Endothelial cell of umbilical vein (primary cell): ENCODE data around the gene HSDL2. TPM values are rescaled to one million over a fixed set of nuclear protein-coding genes. Genes with fewer than 3 reads are reported as not detected.

Source experiments
- BruUV-seq: library from RNA; stranded (reverse); fragments of 400-500 nt; replicated peaks from 2 replicates; lab custom pipeline; 2021; lab: Mats Ljungman, UMichigan
- CTCF ChIA-PET: fragments of 300-600, 350-600 bp; sonication (Branson Sonifier 250); formaldehyde crosslinking; loops from one replicate; lab custom pipeline; 2021; ENCODE audit warnings: antibody characterized with exemption, inconsistent platforms; lab: Charles Lee
- POLR2A ChIA-PET: fragments of 300-600, 350-600 bp; sonication (Branson Sonifier 250); formaldehyde crosslinking; loops from one replicate; lab custom pipeline; 2021; ENCODE audit warnings: antibody characterized with exemption, inconsistent platforms; lab: Charles Lee
- DNase-seq: peaks from one replicate; pipeline ENCODE4 v3.0.0-alpha.2; 2011; ENCODE audit warnings: low read depth, low spot score
- FAIRE-seq: peaks from 2 replicates; lab custom pipeline; 2011; peaks lifted over from hg19 to GRCh38; lab: Jason Lieb, UNC
- H2AFZ ChIP-seq: 2 replicates; pipeline ENCODE4 v1.6.0; 2012; ENCODE audit warnings: low read depth, low read length, control low read depth, inconsistent platforms
- H3K27ac ChIP-seq: 2 replicates; pipeline ENCODE4 v1.5.1; 2011; ENCODE audit warnings: low read depth, mild to moderate bottlenecking, control low read depth, low read length, moderate library complexity; ENCODE audit not compliant: insufficient read depth
- H3K27me3 ChIP-seq, 2 experiments: 2 replicates each; pipeline versions ENCODE4 v1.6.0 to v1.6.1; 2011; ENCODE audit warnings: low read length in 2 of 2, mixed read lengths in 1 of 2; ENCODE audit not compliant: control insufficient read depth in 2 of 2, insufficient read depth in 2 of 2
- H3K36me3 ChIP-seq, 2 experiments: 2 replicates in 1 of 2; 3 replicates in 1 of 2; pipeline ENCODE4 v1.5.1; 2011; ENCODE audit warnings: low read length in 2 of 2, mild to moderate bottlenecking in 1 of 2, moderate library complexity in 1 of 2; ENCODE audit not compliant: control insufficient read depth in 2 of 2, insufficient read depth in 2 of 2; ENCODE audit errors: extremely low read depth in 1 of 2
- H3K4me1 ChIP-seq: 3 replicates; pipeline ENCODE4 v1.5.1; 2011; ENCODE audit warnings: mild to moderate bottlenecking, low read length; ENCODE audit not compliant: control insufficient read depth, insufficient read depth; ENCODE audit errors: extremely low read depth
- H3K4me2 ChIP-seq: 2 replicates; pipeline ENCODE4 v1.6.1; 2011; ENCODE audit warnings: low read length, control low read depth, mixed read lengths; ENCODE audit not compliant: insufficient read depth
- H3K4me3 ChIP-seq, 3 experiments: fragments of 200-600 bp in 1 of 3; sonication (generic), shearing (Covaris generic) in 1 of 3; replicated peaks in 1 of 3; 2 replicates each; pipeline ENCODE4 v1.5.1; 2011 to 2016; ENCODE audit warnings: control low read depth in 3 of 3, low read length in 3 of 3, mild to moderate bottlenecking in 2 of 3, inconsistent platforms in 1 of 3, low read depth in 1 of 3, moderate library complexity in 1 of 3; ENCODE audit not compliant: insufficient read depth in 1 of 3
- H3K79me2 ChIP-seq: 2 replicates; pipeline ENCODE4 v1.6.0; 2012; ENCODE audit warnings: low read length, inconsistent platforms; ENCODE audit not compliant: control insufficient read depth, insufficient read depth
- H3K9ac ChIP-seq: replicated peaks from 2 replicates; pipeline ENCODE3; 2011; ENCODE audit warnings: low read length, control low read depth; ENCODE audit not compliant: insufficient read depth; ENCODE audit errors: extremely low read depth
- H3K9me1 ChIP-seq: replicated peaks from 3 replicates; pipeline ENCODE4 v1.6.0; 2011; ENCODE audit warnings: mild to moderate bottlenecking, low read length; ENCODE audit not compliant: control insufficient read depth, insufficient read depth; ENCODE audit errors: extremely low read depth
- H3K9me3 ChIP-seq: replicated peaks from 2 replicates; pipeline ENCODE4 v1.5.1; 2012; ENCODE audit warnings: low read length, inconsistent platforms; ENCODE audit not compliant: control insufficient read depth, insufficient read depth
- H4K20me1 ChIP-seq: replicated peaks from 2 replicates; pipeline ENCODE3; 2011; ENCODE audit warnings: mild to moderate bottlenecking, low read length; ENCODE audit not compliant: control insufficient read depth, insufficient read depth; ENCODE audit errors: extremely low read depth
- CTCF ChIP-seq, 2 donors: IDR thresholded peaks; 1 replicate in 1 of 2; 2 replicates in 1 of 2; pipeline ENCODE4 v1.5.1; 2011; ENCODE audit warnings: low read length in 2 of 2, mild to moderate bottlenecking in 2 of 2, moderate library complexity in 2 of 2, control low read depth in 1 of 2, inconsistent platforms in 1 of 2, low read depth in 1 of 2; ENCODE audit not compliant: insufficient read depth in 1 of 2; ENCODE audit errors: extremely low read depth in 1 of 2
- EZH2 ChIP-seq: IDR thresholded peaks from 2 replicates; pipeline ENCODE4 v1.6.1; 2012; ENCODE audit warnings: borderline replicate concordance, low read depth, mild to moderate bottlenecking, moderate library complexity, low read length, inconsistent platforms; ENCODE audit not compliant: severe bottlenecking
- FOS ChIP-seq: IDR thresholded peaks from 2 replicates; pipeline ENCODE4 v1.6.1; 2011; ENCODE audit warnings: mild to moderate bottlenecking, low read length, moderate library complexity, borderline replicate concordance; ENCODE audit not compliant: insufficient read depth
- GATA2 ChIP-seq: IDR thresholded peaks from 2 replicates; pipeline ENCODE4 v1.7.0; 2011; ENCODE audit warnings: low read depth, mild to moderate bottlenecking, moderate library complexity, mixed read lengths, low read length; ENCODE audit not compliant: insufficient read length, insufficient read depth
- JUN ChIP-seq: IDR thresholded peaks from 2 replicates; pipeline ENCODE4 v1.6.1; 2011; ENCODE audit warnings: borderline replicate concordance, low read depth; ENCODE audit not compliant: insufficient read length, insufficient read depth
- MYC ChIP-seq: IDR thresholded peaks from one replicate; pipeline ENCODE4 v1.6.1; 2011; ENCODE audit warnings: mild to moderate bottlenecking, low read depth, low read length
- POLR2A ChIP-seq: IDR thresholded peaks from 2 replicates; pipeline ENCODE4 v1.6.1; 2012; ENCODE audit warnings: low read depth, mild to moderate bottlenecking, control low read depth, low read length
- POLR2AphosphoS5 ChIP-seq: IDR thresholded peaks from 2 replicates; pipeline ENCODE4 v1.6.1; 2012; ENCODE audit warnings: low read depth, mild to moderate bottlenecking, control low read depth, low read length, moderate library complexity; ENCODE audit not compliant: insufficient read depth
- dilution Hi-C: fragments of 300-500 bp; cut with MboI; formaldehyde crosslinking; loops from one replicate; pipeline ENCODE4 v1.15.0; 2019; ENCODE audit warnings: low sequenced_read_pairs; ENCODE audit not compliant: extremely low pct_ligation_motif_present
- intact Hi-C: fragments of 100-400 bp; cut with micrococcal nuclease; formaldehyde crosslinking; loops from one replicate; pipeline ENCODE4 v1.10.0; 2022
- polyA plus RNA-seq, 4 experiments: library from polyadenylated mRNA; depleted of rRNA in 3 of 4; stranded (reverse) in 3 of 4; unstranded in 1 of 4; fragments of >200 nt; gene quantifications; 2 replicates each; pipeline versions ENCODE4 v1.2.1 to v1.2.3, GENCODE V29; 2011 to 2012; ENCODE audit warnings: missing spikeins in 1 of 4
- total RNA-seq: library from RNA; stranded (reverse); gene quantifications from 2 replicates; pipeline ENCODE4 v1.2.3, GENCODE V29; 2021

Gene HSDL2
- total and polyA plus RNA-seq, 2 donors (not counting 3 experiments of a cell fraction or from before 2014, with no cell fraction given) = 5.6 to 22.1 TPM

- CTCF ChIA-PET = no interaction called here
Measured at GRCh38 chr9:112339886-112340285, 40.0 kb upstream of the HSDL2 start.

More at GRCh38 chr9:112339886-112340285, 40.0 kb upstream of the HSDL2 start:
- dilution Hi-C loops = no loop called here
- Histone ChIP-seq H3K4me3 (no peak overlapping the region), H3K4me2 (no peak overlapping the region), H3K4me1 (peaks cover 9% of the 10 kb centered on the region), H3K9me1 (no peaks in the 10 kb centered on the region), H3K9me3 (no peaks in the 10 kb centered on the region), H3K36me3 (no peaks in the 10 kb centered on the region), H3K9ac (no peak overlapping the region), H4K20me1 (no peaks in the 10 kb centered on the region), H3K27ac (no peak overlapping the region), H2AFZ (no peak overlapping the region), H3K79me2 (no peaks in the 10 kb centered on the region), H3K27me3 (no peaks in the 10 kb centered on the region)
- POLR2A ChIA-PET = no interaction called here
- no peak for FAIRE-seq
- TF ChIP-seq POLR2AphosphoS5 (no peak), FOS (no peak), MYC (no peak), POLR2A (no peak), EZH2 (no peak), CTCF (IDR thresholded peaks at IDR 0.05; ENCODE audit: extremely low read depth in 1 of 2, insufficient read depth in 1 of 2, low read depth in 1 of 2, low read length in 2 of 2) (no peak), GATA2 (no peak), JUN (no peak)
- DNase-seq = no peak
- no TSS peak for BruUV-seq
- intact Hi-C loops = no loop called here
